ENCODE measurements around the gene YIF1B. TPM values are rescaled to one million over a fixed set of nuclear protein-coding genes. Genes with fewer than 3 reads are reported as not detected.

Gene YIF1B
- total RNA-seq, 1 experiment from 2014 or later: 120 TPM

Small RNAs within 50 kb of the gene (small RNA-seq; reads per million reads assigned to genes)
- not detected for gene RF00019

Other genes with a start within 250 kb of the YIF1B start
- gene DPF1, start 91.7 kb downstream of the YIF1B start, total RNA-seq (2014; rRNA removed; shearing (Covaris generic)): 9.1 and 9.5 TPM in 2 replicates
- not detected in 2 replicates for gene PPP1R14A, start 59.6 kb downstream of the YIF1B start, total RNA-seq (2014; rRNA removed; shearing (Covaris generic))
- gene SPINT2, start 51.4 kb downstream of the YIF1B start, total RNA-seq (2014; rRNA removed; shearing (Covaris generic)): 0.21 and 0.27 TPM in 2 replicates
- gene C19orf33, start 11.7 kb downstream of the YIF1B start, total RNA-seq (2014; rRNA removed; shearing (Covaris generic)): 51.9 and 85.9 TPM in 2 replicates
- 0.94 and 1.9 TPM in 2 replicates for gene KCNK6, start 3.9 kb upstream of the YIF1B start, total RNA-seq (2014; rRNA removed; shearing (Covaris generic))
- gene CATSPERG, start 19.9 kb upstream of the YIF1B start, total RNA-seq (2014; rRNA removed; shearing (Covaris generic)): 0.55 and 0.73 TPM in 2 replicates
- gene PSMD8, start 58.6 kb upstream of the YIF1B start, total RNA-seq (2014; rRNA removed; shearing (Covaris generic)): 410 and 485 TPM in 2 replicates
- gene GGN, start 72.1 kb upstream of the YIF1B start, total RNA-seq (2014; rRNA removed; shearing (Covaris generic)): 0.60 and 1.0 TPM in 2 replicates
- 6.6 and 11.0 TPM in 2 replicates for gene SPRED3, start 72.8 kb upstream of the YIF1B start, total RNA-seq (2014; rRNA removed; shearing (Covaris generic))
- 14.3 and 16.2 TPM in 2 replicates for gene FAM98C, start 87.1 kb upstream of the YIF1B start, total RNA-seq (2014; rRNA removed; shearing (Covaris generic))
- gene RASGRP4, start 110.3 kb upstream of the YIF1B start, total RNA-seq (2014; rRNA removed; shearing (Covaris generic)): not detected in 2 replicates
- gene RYR1, start 117.7 kb upstream of the YIF1B start, total RNA-seq (2014; rRNA removed; shearing (Covaris generic)): not detected in 2 replicates

Data from HT1080 (cell line).